Measurements from ENCODE around the gene DISC1. TPM values are rescaled to one million over a fixed set of nuclear protein-coding genes. Genes with fewer than 3 reads are reported as not detected.

Gene DISC1
- total and polyA plus RNA-seq, 4 experiments from 2014 or later, result 1.9 to 18.0 (median 10.0) TPM

GRCh38 chr1:231839999-231840398 lies 213.4 kb downstream of the DISC1 start:
- Histone ChIP-seq H3K27me3 (ENCODE audit: insufficient read depth, low read length) (no peaks in the 10 kb centered on the region), H3K9me3 (ENCODE audit: control insufficient read depth in 1 of 2, low read length in 2 of 2) (no peaks in the 10 kb centered on the region), H3K4me1 (ENCODE audit: insufficient read depth, low read length) (no peaks in the 10 kb centered on the region), H3K4me3 (ENCODE audit: low read length in 2 of 2) (no peak overlapping the region), H3K27ac (ENCODE audit: low read depth, low read length) (no peak overlapping the region), H3K36me3 (ENCODE audit: insufficient read depth, low read length) (no peaks in the 10 kb centered on the region)
- DNase-seq, result no peak
- peaks cover 9 to 22% (median 11%) of the 10 kb centered on the region in 4 donors for H3K4me1 Mint-ChIP-seq
- intact Hi-C loops (cut with micrococcal nuclease), result no loop called here
- peaks cover 1 to 7% of the 10 kb centered on the region in 2 donors for H3K36me3 Mint-ChIP-seq
- no peaks in the 10 kb centered on the region for H3K27me3 Mint-ChIP-seq
- ChIA-PET POLR2A (ENCODE audit: partially characterized antibody) (no interaction called here), CTCF (ENCODE audit: partially characterized antibody) (no interaction called here)
- H3K9me3 Mint-ChIP-seq, result no peaks in the 10 kb centered on the region
- H3K27ac Mint-ChIP-seq, result no peak overlapping the region
- H3K4me3 Mint-ChIP-seq, result no peak overlapping the region

DNA sequence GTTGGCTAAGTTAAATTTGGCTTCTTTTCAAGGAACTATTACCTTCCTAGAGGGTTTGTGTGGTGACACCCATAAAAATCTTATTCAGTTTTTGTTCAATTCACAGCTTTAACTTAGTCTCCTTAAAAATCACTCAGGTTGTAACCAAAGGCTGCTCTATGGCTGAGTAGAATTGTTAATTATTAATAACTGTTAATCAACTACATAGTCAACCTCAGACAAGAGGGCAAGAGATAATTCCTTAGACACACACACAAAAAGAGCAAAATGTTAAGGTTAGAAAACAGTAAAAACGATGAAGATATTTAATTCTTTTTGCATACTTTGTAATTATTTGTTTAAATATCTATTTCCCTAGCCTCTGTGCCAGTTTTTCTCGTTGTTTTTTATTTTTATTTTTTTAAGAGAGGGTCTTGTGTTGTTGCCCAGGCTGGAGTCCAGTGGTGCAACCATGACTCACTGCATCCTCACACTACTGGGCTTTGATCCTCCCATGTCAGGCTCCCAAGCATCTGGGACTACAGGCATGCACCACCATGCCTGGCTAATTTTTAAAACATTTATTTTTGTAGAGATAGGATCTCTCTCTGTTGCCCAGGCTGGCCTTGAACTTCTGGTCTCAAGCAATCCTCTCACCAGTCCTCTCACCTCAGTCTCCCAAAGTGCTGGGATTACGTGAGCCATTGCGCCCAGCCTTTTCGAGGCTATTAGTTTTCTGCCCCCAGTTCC lies 215.2 kb downstream of the DISC1 start:
- Mint-ChIP-seq H3K27ac (no peak overlapping the region), H3K4me1 (peaks cover 9 to 26% (median 12%) of the 10 kb centered on the region in 4 donors), H3K36me3 (peaks cover 1 to 4% of the 10 kb centered on the region in 2 donors), H3K4me3 (no peak overlapping the region), H3K9me3 (no peaks in the 10 kb centered on the region), H3K27me3 (no peaks in the 10 kb centered on the region)
- Histone ChIP-seq H3K4me3 (ENCODE audit: low read length in 2 of 2) (no peak overlapping the region), H3K36me3 (ENCODE audit: insufficient read depth, low read length) (no peaks in the 10 kb centered on the region), H3K4me1 (ENCODE audit: insufficient read depth, low read length) (no peaks in the 10 kb centered on the region), H3K27ac (ENCODE audit: low read depth, low read length) (no peak overlapping the region), H3K9me3 (ENCODE audit: control insufficient read depth in 1 of 2, low read length in 2 of 2) (no peaks in the 10 kb centered on the region), H3K27me3 (ENCODE audit: insufficient read depth, low read length) (no peaks in the 10 kb centered on the region)
- intact Hi-C loops (cut with micrococcal nuclease), result no loop called here
- POLR2A ChIA-PET (ENCODE audit: partially characterized antibody), result no interaction called here
- DNase-seq, result no peak
- CTCF ChIA-PET (ENCODE audit: partially characterized antibody), result interaction anchor here (1.2 kb wide), 1 partner anchor 25 kb away, joined by 3 read pairs; no protein-coding TSS in a partner anchor

GRCh38 chr1:231842441-231842840 lies 215.9 kb downstream of the DISC1 start:
- peaks cover 0 to 6% of the 10 kb centered on the region in 2 donors for H3K36me3 Mint-ChIP-seq
- intact Hi-C loops (cut with micrococcal nuclease), result no loop called here
- peaks cover 9 to 26% (median 12%) of the 10 kb centered on the region in 4 donors for H3K4me1 Mint-ChIP-seq
- H3K27ac Mint-ChIP-seq, result no peak overlapping the region
- DNase-seq, result no peak
- no peaks in the 10 kb centered on the region for H3K9me3 ChIP-seq (ENCODE audit: control insufficient read depth in 1 of 2, low read length in 2 of 2)
- H3K27ac ChIP-seq (ENCODE audit: low read depth, low read length), result no peak overlapping the region
- no peaks in the 10 kb centered on the region for H3K27me3 ChIP-seq (ENCODE audit: insufficient read depth, low read length)
- no peaks in the 10 kb centered on the region for H3K9me3 Mint-ChIP-seq
- H3K4me3 ChIP-seq (ENCODE audit: low read length in 2 of 2), result no peak overlapping the region
- H3K4me1 ChIP-seq (ENCODE audit: insufficient read depth, low read length), result no peaks in the 10 kb centered on the region
- no peaks in the 10 kb centered on the region for H3K27me3 Mint-ChIP-seq
- no peaks in the 10 kb centered on the region for H3K36me3 ChIP-seq (ENCODE audit: insufficient read depth, low read length)
- ChIA-PET CTCF (ENCODE audit: partially characterized antibody) (interaction anchor here (1.2 kb wide), 1 partner anchor 25 kb away, joined by 3 read pairs; no protein-coding TSS in a partner anchor), POLR2A (ENCODE audit: partially characterized antibody) (no interaction called here)
- H3K4me3 Mint-ChIP-seq, result no peak overlapping the region

- Mint-ChIP-seq H3K36me3 (peaks cover 0 to 11% of the 10 kb centered on the region in 2 donors), H3K4me3 (peak overlapping the region in 1 of 8 donors; percentile 13)
- no peaks in the 10 kb centered on the region for H3K4me1 ChIP-seq (ENCODE audit: insufficient read depth, low read length)
These were observed 218.5 kb downstream of the DISC1 start for GRCh38 chr1:231844986-231845502.

DNA sequence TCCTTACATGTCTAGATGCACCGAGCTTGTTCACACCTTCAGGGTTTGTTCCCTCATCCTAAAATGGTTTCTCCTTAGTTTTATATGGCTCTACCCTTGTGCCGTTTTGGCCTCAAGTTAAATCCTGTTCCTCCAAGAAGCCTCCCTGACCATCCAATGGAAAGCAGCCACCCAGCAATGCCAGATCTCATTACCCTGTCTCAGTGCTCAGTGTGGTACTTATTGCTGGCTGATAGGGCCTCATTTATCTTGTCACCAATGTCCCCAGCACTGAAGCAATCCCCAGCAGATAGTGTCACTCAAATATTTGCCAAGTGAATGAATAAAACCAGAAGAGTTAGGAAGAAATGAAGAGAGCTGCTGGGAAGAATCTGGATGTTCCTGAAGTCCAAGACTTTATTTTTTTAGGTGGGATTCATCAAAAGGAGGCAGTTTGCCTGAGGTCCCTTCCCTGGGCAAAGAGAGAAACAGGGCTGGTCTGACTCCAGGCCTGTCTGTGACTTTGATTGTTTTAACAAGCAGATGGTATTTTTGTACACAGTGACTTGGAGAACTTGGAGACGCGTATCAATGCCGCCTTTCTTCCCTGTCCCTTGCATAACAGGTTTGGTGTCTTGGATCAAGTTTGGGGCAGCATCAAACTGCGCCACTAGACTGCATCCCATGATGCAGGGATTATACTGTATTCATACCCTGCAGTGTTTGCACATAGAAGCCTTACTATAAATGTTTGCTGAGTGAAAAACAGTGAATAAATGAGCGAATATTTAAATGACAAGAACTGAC lies 221.2 kb downstream of the DISC1 start:
- Mint-ChIP-seq H3K27me3 (no peaks in the 10 kb centered on the region), H3K27ac (peak overlapping the region in 2 of 7 donors; percentile 1 to 24), H3K4me1 (peaks cover 9 to 26% (median 16%) of the 10 kb centered on the region in 4 donors), H3K4me3 (no peak overlapping the region), H3K9me3 (no peaks in the 10 kb centered on the region), H3K36me3 (peaks cover 5 to 11% of the 10 kb centered on the region in 2 donors)
- H3K36me3 ChIP-seq (ENCODE audit: insufficient read depth, low read length), result no peaks in the 10 kb centered on the region
- no peaks in the 10 kb centered on the region for H3K27me3 ChIP-seq (ENCODE audit: insufficient read depth, low read length)
- H3K9me3 ChIP-seq (ENCODE audit: control insufficient read depth in 1 of 2, low read length in 2 of 2), result no peaks in the 10 kb centered on the region
- no peak overlapping the region for H3K27ac ChIP-seq (ENCODE audit: low read depth, low read length)
- no peak for DNase-seq
- ChIA-PET CTCF (ENCODE audit: partially characterized antibody) (no interaction called here), POLR2A (ENCODE audit: partially characterized antibody) (no interaction called here)
- intact Hi-C loops (cut with micrococcal nuclease), result no loop called here
- no peak overlapping the region for H3K4me3 ChIP-seq (ENCODE audit: low read length in 2 of 2)
- no peaks in the 10 kb centered on the region for H3K4me1 ChIP-seq (ENCODE audit: insufficient read depth, low read length)

More at GRCh38 chr1:231844986-231845502, 218.5 kb downstream of the DISC1 start:
- no peak overlapping the region for H3K27ac ChIP-seq (ENCODE audit: low read depth, low read length)
- ChIA-PET CTCF (ENCODE audit: partially characterized antibody) (no interaction called here), POLR2A (ENCODE audit: partially characterized antibody) (no interaction called here)
- no peaks in the 10 kb centered on the region for H3K9me3 Mint-ChIP-seq
- DNase-seq, result no peak
- H3K4me3 ChIP-seq (ENCODE audit: low read length in 2 of 2), result no peak overlapping the region
- H3K4me1 Mint-ChIP-seq, result peaks cover 9 to 23% (median 14%) of the 10 kb centered on the region in 4 donors
- H3K27me3 ChIP-seq (ENCODE audit: insufficient read depth, low read length), result no peaks in the 10 kb centered on the region
- H3K27ac Mint-ChIP-seq, result peak overlapping the region in 3 of 7 donors; percentile 0 to 87 (median 44)
- intact Hi-C loops (cut with micrococcal nuclease), result no loop called here
- no peaks in the 10 kb centered on the region for H3K36me3 ChIP-seq (ENCODE audit: insufficient read depth, low read length)
- no peaks in the 10 kb centered on the region for H3K27me3 Mint-ChIP-seq
- H3K9me3 ChIP-seq (ENCODE audit: control insufficient read depth in 1 of 2, low read length in 2 of 2), result no peaks in the 10 kb centered on the region

- Histone ChIP-seq H3K27me3 (ENCODE audit: insufficient read depth, low read length) (no peaks in the 10 kb centered on the region), H3K4me3 (ENCODE audit: low read length in 2 of 2) (no peak overlapping the region), H3K36me3 (ENCODE audit: insufficient read depth, low read length) (no peaks in the 10 kb centered on the region), H3K9me3 (ENCODE audit: control insufficient read depth in 1 of 2, low read length in 2 of 2) (no peaks in the 10 kb centered on the region), H3K4me1 (ENCODE audit: insufficient read depth, low read length) (no peaks in the 10 kb centered on the region), H3K27ac (ENCODE audit: low read depth, low read length) (no peak overlapping the region)
- Mint-ChIP-seq H3K4me3 (no peak overlapping the region), H3K27me3 (no peaks in the 10 kb centered on the region), H3K4me1 (peaks cover 0 to 8% (median 6%) of the 10 kb centered on the region in 4 donors), H3K27ac (no peak overlapping the region), H3K36me3 (peaks cover 5 to 11% of the 10 kb centered on the region in 2 donors), H3K9me3 (no peaks in the 10 kb centered on the region)
- no peak for DNase-seq
- intact Hi-C loops (cut with micrococcal nuclease), result no loop called here
- CTCF ChIA-PET (ENCODE audit: partially characterized antibody), result no interaction called here
- POLR2A ChIA-PET (ENCODE audit: partially characterized antibody), result no interaction called here
These were observed 223.4 kb downstream of the DISC1 start for GRCh38 chr1:231849981-231850380.

DNA sequence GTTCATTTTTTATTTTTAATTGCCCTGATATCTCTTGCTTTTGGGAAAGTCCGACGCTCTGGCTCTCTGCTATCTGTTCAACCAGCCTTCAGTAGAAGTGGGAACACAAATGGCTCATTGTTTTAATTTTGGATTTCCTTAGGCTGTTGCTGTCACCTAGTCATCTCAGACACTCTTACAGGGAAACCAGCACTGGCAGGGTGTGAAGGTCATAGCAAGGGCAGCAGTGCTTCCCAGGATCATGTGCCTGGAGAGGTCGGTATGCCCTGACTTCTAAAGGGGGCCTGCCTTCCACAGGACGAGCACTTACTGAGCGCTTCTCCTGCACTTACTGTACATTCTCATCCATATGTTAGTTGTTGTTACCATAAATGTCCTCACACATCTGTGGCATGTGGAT lies 224.2 kb downstream of the DISC1 start:
- no peaks in the 10 kb centered on the region for H3K36me3 ChIP-seq (ENCODE audit: insufficient read depth, low read length)
- H3K27ac ChIP-seq (ENCODE audit: low read depth, low read length), result no peak overlapping the region
- H3K4me1 ChIP-seq (ENCODE audit: insufficient read depth, low read length), result no peaks in the 10 kb centered on the region
- H3K27me3 Mint-ChIP-seq, result no peaks in the 10 kb centered on the region
- no peaks in the 10 kb centered on the region for H3K9me3 ChIP-seq (ENCODE audit: control insufficient read depth in 1 of 2, low read length in 2 of 2)
- H3K9me3 Mint-ChIP-seq, result no peaks in the 10 kb centered on the region
- H3K4me3 ChIP-seq (ENCODE audit: low read length in 2 of 2), result no peak overlapping the region
- CTCF ChIA-PET (ENCODE audit: partially characterized antibody), result no interaction called here
- no peak overlapping the region for H3K4me3 Mint-ChIP-seq
- no peaks in the 10 kb centered on the region for H3K27me3 ChIP-seq (ENCODE audit: insufficient read depth, low read length)
- no peak for DNase-seq
- peak overlapping the region in 2 of 7 donors; percentile 9 to 28 for H3K27ac Mint-ChIP-seq
- H3K36me3 Mint-ChIP-seq, result peaks cover 10 to 11% of the 10 kb centered on the region in 2 donors
- peaks cover 0 to 4% (median 3%) of the 10 kb centered on the region in 4 donors for H3K4me1 Mint-ChIP-seq
- POLR2A ChIA-PET (ENCODE audit: partially characterized antibody), result no interaction called here
- intact Hi-C loops (cut with micrococcal nuclease), result no loop called here

Data from CD4-positive, alpha-beta memory T cell (primary cell).